Activated CD8-positive, alpha-beta memory T cell treated with anti-CD3 and anti-CD28 coated beads, Interleukin-2, amount 50 U/mL, for 4 hours (primary cell): ENCODE measurements around the gene SPACA4.

Experiments used
- DNase-seq: peaks from one replicate; pipeline ENCODE4 v3.0.0-alpha.2; 2020

The SPACA4 gene

DNA sequence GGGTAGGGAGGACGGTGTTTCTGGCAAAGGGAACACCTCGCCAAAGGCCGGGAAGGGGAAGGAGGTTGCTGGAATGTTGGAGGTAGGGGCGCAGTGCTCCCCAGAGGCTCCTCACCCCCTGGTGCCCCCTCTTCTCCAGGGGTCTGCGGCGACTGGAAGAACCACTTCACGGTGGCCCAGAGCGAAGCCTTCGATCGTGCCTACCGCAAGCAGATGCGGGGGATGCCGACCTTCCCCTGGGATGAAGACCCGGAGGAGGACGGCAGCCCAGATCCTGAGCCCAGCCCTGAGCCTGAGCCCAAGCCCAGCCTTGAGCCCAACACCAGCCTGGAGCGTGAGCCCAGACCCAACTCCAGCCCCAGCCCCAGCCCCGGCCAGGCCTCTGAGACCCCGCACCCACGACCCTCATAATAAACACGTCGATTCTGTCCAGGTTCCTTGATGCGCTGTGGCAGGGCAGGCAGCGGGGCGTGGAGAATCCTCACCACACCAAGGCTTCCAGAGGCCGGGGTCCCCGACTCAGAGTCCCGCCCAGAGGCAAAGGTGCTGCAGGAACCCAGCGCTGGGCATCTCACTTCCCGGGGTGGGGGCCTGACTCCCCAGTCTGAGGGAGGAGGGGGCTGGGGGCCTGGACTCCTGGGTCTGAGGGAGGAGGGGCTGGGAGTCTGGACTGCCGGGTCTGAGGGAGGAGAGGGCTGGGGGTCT, 7.4 kb upstream of the SPACA4 start:
- no peak for DNase-seq

DNA sequence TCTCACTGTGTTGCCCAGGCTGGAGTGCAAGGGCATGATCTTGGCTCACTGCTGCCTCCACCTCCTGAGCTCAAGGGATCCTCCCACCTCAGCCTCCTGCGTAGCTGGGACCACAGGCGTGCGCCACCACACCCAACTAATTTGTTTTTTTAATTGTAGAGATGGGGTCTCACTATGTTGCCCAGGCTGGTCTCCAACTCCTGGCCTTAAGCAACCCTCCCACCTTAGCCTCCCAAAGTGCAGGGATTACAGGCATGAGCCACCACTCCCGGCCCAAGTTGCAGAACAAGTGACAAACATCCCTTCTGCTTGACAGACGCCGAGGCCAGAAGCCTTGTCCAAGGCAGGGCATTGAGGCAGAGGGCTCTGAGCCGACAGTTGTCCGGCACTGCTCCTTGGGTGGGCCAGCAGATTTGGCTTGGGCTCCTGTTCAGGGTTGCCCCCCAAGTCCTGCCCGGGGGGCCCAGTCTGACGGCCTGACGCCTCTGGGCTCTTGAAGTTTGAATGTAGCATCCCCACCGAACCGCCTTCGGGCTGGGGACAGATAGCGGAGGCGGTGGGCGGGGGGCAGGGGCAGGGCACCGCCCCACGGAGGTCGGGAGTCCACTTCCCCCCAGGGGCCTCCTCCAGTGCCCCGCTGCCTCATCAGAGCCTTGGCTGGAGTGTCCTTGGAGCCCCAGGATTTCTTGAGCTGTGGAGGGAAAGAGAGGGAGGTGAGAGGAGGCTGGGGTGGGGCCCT, 5.7 kb upstream of the SPACA4 start:
- no peak for DNase-seq

DNA sequence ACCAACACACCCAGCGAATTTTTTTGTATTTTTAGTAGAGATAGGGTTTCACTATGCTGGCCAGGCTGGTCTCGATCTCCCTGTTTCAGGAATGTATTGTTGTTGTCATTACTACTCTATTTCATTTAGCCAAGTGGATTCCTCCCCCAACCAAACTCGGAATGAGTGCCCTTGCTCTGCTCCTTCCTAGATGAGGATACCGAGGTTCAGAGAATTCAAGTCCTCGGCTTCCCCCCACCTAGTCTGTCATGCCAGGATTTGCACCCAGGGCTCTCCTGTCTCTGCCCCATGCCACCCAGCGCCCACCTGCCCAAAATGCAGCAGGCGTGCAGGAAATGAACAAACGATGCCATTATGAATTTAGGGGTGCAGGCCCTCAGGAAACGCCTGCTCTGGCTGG, 3.5 kb upstream of the SPACA4 start:
- no peak for DNase-seq

DNA sequence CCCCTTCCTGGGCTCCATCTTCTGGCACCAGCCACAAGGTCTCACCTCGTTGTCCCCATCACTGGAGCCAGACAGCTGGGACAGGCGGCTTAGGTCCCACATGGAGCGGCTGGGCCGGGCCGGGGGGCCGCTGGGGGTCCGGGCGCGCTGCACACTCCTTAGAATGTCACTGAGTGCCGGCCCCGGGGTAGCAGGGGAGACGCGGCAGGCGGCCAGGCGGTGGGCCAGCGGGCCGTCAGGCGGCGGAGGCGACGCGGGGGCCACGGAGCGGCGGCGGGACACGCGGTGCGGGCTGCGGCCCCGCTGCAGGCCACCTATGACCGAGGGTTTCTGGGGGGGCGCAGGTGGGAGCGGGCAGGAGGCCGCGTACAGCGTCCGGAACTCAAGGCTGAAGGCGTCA, 3.1 kb upstream of the SPACA4 start:
- no peak for DNase-seq

DNA sequence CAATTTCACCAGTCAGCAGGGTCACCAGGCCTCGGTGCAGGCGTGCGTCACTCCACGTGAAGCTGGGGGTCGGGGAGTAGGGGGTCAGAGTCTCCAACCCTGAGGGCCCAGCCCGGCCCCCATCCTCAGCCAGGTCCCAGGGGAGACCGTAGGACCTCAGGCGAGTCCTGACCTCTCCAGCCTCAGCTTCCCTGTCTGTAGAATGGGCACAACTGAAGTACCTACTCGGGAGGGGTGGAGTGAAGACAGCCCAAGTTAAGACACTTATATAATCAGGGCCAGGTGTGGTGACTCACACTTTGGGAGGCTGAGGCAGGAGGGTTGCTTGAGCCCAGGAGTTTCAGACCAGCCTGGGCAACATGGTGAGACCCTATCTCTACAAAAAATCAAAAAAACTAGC, 2.7 kb upstream of the SPACA4 start:
- DNase-seq: no peak

DNA sequence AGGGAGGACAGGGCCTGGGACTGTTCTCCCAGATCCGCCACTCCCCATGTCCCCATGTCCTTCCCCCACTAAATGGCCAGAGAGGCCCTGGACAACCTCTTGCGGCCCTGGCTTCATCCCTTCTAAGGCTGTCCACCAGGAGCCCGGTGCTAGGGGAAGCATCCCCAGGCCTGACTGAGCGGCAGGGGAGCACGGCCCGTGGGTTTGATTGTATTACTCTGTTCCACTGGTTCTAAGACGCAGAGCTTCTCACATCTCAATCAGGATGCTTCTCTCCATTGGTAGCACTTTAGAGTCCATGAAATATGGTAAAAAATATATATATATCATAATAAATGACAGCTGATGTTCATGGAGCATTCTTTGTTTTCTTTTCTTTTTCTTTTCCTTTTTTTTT, 815 bp downstream of the SPACA4 start:
- no peak for DNase-seq

DNA sequence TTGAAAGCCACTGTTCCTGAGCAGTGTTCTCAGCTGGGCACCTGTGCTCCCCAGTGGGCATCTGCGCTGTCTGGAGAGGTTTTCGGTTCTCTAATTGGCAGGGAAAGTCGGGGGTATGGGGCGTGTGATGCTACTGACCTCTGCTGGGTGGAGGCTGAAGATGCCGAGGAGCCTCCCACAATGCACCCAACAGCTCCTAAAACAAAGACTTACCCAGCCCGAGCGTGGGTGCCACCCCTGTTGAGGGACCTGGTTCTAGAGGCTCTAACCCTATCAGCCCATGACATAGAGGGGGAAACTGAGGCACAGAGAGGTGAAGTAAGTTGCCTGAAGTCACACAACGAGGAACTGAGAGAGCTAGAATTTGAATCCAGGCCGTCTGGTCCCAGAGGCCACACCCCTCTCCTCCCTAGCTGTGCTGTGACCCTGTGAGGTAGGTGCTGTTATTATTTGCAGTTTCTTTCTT, 2.3 kb downstream of the SPACA4 start:
- DNase-seq: peak; percentile 50

DNA sequence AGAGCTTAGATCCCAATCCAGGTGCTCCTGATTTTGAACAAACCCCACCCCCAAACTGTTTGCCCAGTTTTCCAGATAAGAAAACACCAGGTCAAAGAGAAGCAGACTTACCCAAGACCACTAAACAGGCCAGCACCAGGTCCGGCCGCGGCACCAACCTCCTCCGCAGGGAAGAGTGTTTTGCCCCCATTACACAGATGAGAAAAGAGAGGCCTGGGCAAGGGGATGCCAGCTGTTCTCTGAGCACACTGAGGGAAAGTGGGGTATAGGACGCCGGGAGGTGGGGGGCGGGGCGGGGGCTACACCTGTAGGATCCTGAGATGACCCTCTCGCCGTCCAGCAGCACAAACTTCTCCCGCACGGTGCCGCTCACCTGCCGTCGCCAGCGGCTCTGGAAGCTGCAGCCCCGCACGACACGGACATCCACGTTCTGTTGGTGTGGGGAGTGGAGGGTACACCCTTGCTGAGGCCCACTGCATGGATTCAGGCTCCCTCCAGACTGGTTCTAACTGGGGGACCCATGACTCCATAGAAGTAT, 3.1 kb downstream of the SPACA4 start:
- no peak for DNase-seq

DNA sequence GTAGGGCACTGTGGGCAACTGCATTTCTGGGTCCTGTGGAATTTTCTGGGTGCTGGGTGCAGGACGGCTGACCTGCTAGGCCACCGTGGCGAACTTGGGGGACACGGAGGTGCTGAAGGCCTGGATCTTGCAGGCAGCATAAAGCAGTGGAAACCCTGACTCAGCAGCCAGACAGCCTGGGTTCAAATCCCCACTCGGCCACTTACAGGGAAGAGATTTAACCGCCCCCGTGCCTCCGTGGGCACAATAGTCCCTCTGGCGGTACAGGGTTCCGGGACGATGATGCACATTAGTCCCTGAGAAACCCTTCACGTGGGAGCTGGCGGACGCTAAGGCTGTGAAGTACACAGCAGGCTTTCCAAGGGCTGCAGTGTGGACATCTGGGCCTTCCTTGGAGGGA, 5.3 kb downstream of the SPACA4 start:
- DNase-seq: no peak

DNA sequence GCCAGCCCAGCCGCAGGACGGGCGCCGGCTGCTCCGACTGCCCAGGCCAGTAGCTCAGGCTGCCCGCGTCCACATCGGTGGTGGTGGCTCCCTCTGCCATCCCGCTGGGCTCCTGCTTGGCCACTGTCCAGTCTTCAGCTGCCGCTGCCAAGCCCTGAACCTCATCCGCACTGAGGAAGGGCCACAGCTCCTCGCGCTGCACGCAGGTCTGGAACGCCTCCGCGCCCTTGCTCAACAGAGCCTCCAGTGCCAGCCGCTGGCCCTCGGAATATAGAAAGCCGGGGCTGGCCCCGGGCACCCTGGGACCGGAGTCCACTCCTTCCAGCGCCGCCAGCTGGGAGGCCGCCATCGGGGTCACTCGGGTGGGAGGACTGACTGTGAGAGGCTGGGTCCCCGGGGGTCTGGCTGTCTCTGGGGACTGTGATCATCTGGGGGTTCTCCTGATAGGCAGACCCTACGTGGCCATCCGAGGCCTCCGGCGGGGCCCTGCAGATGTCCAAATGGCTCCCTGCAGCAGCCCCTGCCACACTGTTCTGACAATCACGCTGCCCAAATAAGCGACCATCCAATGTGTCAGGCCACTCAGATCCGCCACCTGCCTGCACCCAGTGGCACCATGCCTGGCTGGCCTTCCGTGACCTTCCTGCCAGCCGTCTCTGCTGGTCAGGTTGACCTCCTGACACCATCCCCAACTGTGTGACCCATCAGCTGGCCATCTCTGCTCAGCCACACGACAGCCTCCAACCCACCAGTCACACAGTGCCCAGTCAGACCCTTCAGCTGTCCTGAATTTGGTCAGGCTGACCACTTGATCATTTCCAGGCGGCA, 6.7 kb downstream of the SPACA4 start:
- no peak for DNase-seq

DNA sequence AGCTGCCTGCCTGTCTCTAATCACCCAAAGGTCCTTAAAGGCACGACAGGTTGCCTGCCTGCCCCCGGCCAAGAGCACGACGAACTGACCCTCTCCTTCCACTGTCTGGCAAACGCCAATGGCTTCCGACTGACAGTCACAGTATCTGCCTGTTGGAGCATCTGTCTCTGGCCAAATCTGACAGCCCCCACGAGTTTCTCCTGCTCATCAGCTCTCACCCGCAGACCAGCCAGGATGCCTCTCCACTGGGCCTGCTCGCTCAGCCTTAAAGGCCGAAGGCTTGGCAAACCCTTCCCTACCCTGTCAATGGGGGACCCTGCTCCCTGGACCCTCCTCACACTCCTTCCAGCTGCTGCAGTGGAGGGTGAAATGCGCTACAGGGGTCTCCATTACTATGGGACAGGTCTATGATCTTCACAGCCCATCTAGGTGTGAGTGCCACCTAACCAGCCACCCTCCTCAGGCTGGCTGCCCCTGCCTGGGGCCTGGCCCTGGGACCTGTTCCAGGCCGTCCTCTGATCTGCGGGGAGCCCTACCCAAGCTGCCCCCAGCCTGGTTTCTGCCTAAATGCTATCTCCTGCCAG, 7.4 kb downstream of the SPACA4 start:
- no peak for DNase-seq

DNA sequence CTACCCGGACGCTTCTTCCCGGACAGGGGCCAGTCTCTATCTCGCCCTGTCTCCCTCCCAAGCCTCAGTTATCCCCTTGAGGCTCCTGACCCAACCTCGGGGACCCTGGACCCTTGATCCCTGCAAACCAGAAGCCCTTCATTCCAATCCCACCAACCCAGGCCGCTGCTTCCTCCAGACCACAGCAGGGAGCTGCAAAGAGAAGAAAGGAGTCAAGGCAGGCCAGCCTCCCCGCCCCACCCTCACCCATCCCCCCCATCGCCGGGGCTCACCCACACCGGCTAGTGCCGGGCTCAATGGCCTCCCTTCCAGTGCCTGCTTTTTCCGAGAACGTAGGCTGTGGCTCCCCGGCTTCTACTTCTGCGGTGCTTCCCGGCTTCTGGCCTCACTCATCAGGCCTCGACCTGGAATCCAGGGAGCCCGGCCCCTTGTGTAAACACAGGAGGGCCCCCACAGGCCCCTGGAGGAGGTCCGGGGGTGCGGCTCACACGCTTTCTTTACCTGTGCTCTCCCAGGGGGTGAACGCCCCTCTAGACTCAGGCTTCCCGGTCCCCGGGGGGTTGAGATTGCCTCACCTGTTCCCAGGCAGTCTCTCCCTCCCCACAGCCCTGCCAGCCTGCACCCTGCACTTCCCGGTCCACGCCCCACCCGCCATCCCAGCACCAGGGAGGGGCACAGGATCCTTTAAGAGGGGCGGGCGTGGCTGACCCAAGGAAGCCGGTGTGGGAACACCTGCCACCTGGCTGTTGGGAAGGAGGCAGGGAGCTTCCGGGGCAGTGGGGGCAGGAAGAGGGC, 8.1 kb downstream of the SPACA4 start, which contains the start of gene FAM83E:
Gene FAM83E (minus strand): TSS at position 641 of the 795 bp plus-strand sequence. CDS start 1,704 bp downstream, outside the sequence.
- DNase-seq: no peak

DNA sequence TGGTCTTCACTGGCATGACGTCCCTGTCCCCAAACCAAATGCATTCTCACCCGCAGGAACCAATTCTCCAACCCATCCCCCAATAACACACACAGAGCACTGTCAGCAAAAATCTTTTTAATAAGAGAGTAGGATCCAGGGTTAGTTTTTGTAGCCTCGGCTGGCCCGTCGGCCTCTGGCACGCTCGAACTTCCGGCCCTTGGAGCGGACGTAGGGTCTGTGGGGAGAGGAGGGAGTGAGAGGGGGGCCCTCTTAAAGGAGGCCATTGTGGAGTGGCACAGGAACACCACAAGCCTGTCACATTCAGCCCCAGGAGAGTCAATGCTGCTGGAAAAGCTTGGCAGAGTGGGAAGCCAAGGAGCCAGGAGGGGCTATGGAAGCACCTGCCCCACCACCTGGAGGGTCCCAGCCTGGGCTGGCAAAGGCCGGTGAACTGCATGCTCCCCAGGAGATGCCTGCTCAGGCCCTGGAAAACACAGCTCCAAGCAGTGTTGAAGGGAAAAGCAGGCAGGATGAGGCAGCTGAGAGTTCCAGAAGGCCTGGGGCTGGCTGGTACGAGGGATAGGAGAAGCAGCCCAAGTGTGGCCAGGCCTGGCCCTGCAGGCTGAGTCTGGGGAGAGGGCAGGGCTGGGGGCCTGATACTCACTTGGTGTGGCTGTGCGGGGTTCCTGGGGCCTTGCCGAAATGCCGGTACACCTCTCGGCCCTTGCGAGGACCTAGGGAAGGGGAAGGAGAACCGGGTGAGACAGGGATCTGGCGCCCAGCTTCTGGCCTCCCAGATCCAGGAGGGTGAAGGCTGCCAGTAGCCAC, 8.9 kb downstream of the SPACA4 start:
- DNase-seq: no peak

DNA sequence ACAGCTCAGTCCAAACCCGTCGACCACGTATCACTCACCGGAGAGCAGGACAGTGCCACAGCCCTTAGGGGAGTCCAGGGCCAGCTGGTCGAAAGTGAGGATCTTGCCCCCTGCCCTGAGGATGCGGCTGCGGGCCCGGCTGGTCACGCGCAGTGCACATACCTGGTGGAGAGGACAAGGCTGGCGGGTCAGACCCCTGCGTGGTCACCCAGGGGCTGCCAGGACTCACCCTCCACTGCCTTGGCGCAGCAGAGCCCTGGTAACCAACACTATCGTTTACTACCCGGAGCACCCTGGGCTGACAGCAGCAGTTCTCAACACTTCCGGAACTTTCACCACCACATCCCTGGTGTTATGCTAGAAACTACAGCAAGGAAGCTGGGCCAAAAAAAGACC, 9.5 kb downstream of the SPACA4 start:
- no peak for DNase-seq

DNA sequence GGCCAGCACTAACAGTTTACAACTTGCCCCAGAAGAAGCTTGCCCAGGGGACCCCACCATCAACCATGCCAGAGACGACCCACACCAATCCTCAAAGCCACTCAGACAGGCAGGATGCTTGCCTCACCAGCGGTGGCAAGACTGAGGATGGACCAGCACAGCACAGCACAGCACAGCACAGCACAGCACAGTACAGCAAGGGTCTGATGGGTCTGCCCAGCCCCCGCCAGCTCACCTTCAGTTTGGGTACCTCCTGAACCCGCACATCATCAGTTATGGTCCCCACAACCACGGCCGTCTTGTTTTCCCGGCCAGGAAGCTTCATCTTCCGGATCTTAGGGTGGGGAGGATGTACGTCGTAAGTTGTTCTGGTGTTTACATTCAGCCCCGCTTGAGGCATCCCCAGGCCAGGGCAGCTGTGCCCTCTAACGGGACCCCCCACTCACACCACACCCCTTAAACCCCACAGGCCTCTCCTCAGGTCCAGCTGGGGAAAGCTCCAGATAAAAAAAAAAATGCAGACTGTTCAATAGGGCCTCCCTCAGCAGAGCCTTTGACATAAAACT, 10.0 kb downstream of the SPACA4 start:
- no peak for DNase-seq

DNA sequence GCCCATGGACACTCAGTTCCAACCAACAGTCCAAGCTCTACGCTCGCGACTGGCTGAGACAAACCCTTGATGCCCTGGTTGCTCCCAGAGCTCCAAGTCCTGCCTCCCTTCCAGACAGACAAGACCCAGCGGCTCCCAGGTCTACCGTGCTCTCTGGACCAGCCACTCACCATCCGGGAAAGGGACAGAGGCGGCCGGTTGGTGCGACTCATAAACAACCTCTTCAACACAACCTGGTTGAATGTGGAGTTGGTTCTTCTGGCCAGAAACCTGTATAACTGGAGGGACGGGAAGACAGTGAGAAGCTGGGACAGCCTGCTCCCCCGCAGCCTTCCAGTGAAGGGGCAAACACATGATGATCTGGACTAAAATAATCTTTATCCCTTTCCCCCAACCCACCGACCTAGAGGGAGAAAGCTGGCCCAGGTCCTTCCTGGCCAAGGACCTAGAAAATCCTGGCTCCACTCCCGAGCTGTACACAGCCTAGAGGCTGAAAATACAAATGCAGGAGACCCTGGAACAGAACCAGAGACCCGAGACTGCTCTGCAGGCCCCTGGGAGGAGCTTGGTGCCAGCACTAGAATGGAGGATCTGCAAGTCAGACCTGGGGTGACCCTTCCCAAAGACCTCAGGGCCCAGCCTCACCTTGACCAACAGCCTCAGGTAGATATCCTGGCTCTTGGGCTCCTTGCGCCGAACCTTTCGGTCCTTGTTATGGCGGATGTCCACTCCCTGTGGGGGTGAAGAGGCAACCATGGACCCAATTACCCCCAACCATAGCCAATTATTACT, 10.8 kb downstream of the SPACA4 start:
- DNase-seq: no peak

DNA sequence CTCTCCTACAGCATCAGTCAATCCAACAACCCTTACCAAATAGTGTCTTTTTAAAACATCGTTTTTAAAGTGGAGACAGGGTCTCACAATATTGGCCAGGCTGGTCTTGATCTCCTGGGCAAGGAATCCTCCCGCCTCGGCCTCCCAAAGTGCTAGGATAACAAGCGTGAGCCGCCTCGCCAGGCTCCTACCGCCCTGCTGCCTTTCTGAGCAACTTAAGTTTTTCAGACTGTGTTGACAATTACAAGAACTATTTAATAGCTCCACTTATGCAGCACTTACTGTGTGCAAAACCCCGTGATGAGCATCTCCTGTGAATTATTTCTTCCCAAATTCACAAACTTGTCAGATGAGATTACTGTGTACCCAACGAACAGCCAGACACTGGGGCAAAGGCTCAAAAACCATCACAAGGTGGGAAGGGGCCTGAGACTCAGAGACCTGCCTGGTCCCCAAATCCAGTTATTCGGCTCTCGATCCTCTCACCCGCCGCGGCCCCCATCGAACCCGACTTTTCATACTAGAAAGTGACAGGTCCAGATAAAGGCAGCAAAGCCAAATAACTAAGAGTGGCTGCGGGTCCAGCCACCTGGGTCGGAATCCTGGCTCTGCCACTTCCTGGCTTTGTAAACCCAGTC, 11.9 kb downstream of the SPACA4 start:
- DNase-seq: no peak

DNA sequence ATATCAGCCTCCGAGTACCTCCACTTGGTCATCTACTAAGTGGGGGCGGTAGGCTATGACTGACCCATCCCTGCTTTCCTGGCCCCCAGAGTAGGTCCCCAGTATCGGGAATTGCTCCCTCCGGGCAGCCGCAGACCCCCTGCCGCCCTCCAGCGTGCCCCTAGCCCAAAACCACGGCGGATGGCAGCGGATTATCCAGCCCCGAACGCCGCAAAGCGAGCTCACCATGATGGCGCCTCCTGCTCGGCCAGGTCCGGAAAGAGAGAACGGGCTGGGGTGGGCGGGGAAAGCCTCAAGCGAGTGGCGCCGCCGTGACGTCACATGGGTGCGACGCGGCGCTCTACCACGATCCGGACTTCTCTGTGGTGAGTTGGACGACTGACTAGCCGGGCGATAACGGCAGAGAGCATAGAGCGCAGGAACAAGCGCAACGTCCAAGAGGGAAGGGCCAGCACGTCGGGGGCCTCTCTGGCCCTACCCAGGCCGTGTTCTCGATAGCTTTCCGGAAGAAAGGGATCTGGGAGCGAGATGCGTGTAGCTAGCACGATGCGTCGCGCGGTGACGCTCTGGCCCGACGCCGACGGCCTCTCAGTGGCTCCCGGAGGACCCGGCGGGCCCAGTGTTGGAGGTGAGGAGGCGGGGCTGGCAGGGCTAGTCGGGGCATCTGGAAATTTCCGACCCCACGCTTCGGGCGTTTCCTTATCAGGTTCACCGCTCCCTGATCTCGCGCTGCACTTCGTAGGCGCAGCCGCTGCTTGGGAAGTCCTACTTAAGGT, 12.6 kb downstream of the SPACA4 start, which contains the start of the genes RPL18 and SPHK2:
Gene RPL18 (minus strand): TSS at position 263 of the 776 bp plus-strand sequence. CDS start 35 bp downstream, at position 228.
Gene SPHK2 (plus strand): TSS at position 591 of the 776 bp plus-strand sequence. CDS start 1,009 bp downstream, outside the sequence.
- peak; percentile 95 for DNase-seq
